Common myeloid progenitor, CD34-positive (primary cell): ENCODE data around the gene CRB2.

Source experiments
- CTCF ChIA-PET: fragments of 350-600 bp; sonication (Branson Sonifier 250); formaldehyde crosslinking; loops from one replicate; lab custom pipeline; 2021; ENCODE audit warnings: antibody characterized with exemption; lab: Charles Lee
- POLR2A ChIA-PET: fragments of 350-600 bp; sonication (Branson Sonifier 250); formaldehyde crosslinking; loops from one replicate; lab custom pipeline; 2021; ENCODE audit warnings: antibody characterized with exemption; lab: Charles Lee
- DNase-seq, 3 donors: peaks; one replicate each; pipeline versions ENCODE4 v3.0.0 to v3.0.0-alpha.2; 2013
- H3K27ac ChIP-seq, 2 experiments: 1 replicate in 1 of 2; 2 replicates in 1 of 2; pipeline ENCODE4 v1.7.0; 2013; ENCODE audit warnings: inconsistent platforms in 2 of 2, low read length in 2 of 2, mild to moderate bottlenecking in 2 of 2, low read depth in 1 of 2, moderate library complexity in 1 of 2; ENCODE audit not compliant: severe bottlenecking in 2 of 2, insufficient read depth in 1 of 2, poor library complexity in 1 of 2
- H3K27me3 ChIP-seq, 5 experiments: replicated peaks in 2 of 5; 1 replicate in 3 of 5; 2 replicates in 2 of 5; pipeline versions ENCODE4 v1.6.1 to v1.7.0; 2013; ENCODE audit warnings: low read length in 4 of 5, mild to moderate bottlenecking in 2 of 5, moderate library complexity in 2 of 5, inconsistent platforms in 1 of 5; ENCODE audit not compliant: insufficient read depth in 5 of 5, control insufficient read depth in 4 of 5
- H3K36me3 ChIP-seq, 4 experiments: 1 replicate in 2 of 4; 2 replicates in 2 of 4; pipeline versions ENCODE4 v1.6.1 to v1.7.0; 2013; ENCODE audit warnings: low read length in 3 of 4, control low read depth in 1 of 4, mild to moderate bottlenecking in 1 of 4; ENCODE audit not compliant: control insufficient read depth in 4 of 4, insufficient read depth in 4 of 4
- H3K4me1 ChIP-seq, 4 experiments: 1 replicate in 3 of 4; 2 replicates in 1 of 4; pipeline versions ENCODE4 v1.6.1 to v1.7.1; 2013; ENCODE audit warnings: low read length in 3 of 4, mild to moderate bottlenecking in 3 of 4, control low read depth in 1 of 4, inconsistent platforms in 1 of 4, moderate library complexity in 1 of 4; ENCODE audit not compliant: control insufficient read depth in 4 of 4, insufficient read depth in 4 of 4; ENCODE audit errors: control extremely low read depth in 1 of 4
- H3K4me3 ChIP-seq, 7 experiments: 1 replicate in 4 of 7; 2 replicates in 3 of 7; pipeline versions ENCODE4 v1.5.1 to v1.7.0; 2013; ENCODE audit warnings: mild to moderate bottlenecking in 7 of 7, low read length in 6 of 7, moderate library complexity in 6 of 7, inconsistent platforms in 2 of 7, low read depth in 2 of 7, control low read depth in 1 of 7; ENCODE audit not compliant: insufficient read depth in 4 of 7, control insufficient read depth in 1 of 7; ENCODE audit errors: extremely low read depth in 1 of 7
- H3K9me3 ChIP-seq, 5 experiments: 1 replicate in 4 of 5; 2 replicates in 1 of 5; pipeline versions ENCODE4 v1.6.1 to v1.7.1; 2013; ENCODE audit warnings: low read length in 4 of 5, mild to moderate bottlenecking in 2 of 5, inconsistent platforms in 1 of 5, low read depth in 1 of 5, moderate library complexity in 1 of 5; ENCODE audit not compliant: control insufficient read depth in 4 of 5, insufficient read depth in 2 of 5; ENCODE audit errors: control extremely low read depth in 1 of 5
- WGBS: methylation state at CpG from one replicate; pipeline ENCODE4 v1.1.5; 2013; ENCODE audit not compliant: insufficient coverage; 5-methylcytosine and 5-hydroxymethylcytosine counted together

The CRB2 gene

DNA sequence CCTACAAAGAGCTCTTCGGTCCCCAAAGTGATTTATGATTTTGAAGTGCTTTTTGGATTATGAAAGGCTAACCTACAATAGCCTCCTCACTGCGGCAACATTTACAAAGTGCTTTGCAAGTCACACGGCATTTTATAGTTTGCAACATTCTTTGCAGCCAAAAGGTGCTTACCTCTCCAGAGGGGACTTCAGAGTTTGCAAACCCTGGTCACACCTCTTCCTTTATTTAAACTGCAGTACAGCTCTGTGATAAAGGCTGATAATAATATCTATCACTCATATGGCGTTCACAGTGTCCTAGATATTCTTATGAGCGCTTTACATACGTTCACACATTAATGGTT is 20.0 kb upstream of the CRB2 start:
- Histone ChIP-seq H3K27ac (no peak overlapping the region), H3K9me3 (no peaks in the 10 kb centered on the region), H3K4me1 (peaks cover 7 to 57% (median 36%) of the 10 kb centered on the region in 4 experiments), H3K4me3 (no peak overlapping the region), H3K27me3 (no peaks in the 10 kb centered on the region), H3K36me3 (no peaks in the 10 kb centered on the region)
- CTCF ChIA-PET, result no interaction called here
- no peak for DNase-seq
- POLR2A ChIA-PET, result no interaction called here
- 100% methylated on average over 1 of the region's 6 CpGs for WGBS

DNA sequence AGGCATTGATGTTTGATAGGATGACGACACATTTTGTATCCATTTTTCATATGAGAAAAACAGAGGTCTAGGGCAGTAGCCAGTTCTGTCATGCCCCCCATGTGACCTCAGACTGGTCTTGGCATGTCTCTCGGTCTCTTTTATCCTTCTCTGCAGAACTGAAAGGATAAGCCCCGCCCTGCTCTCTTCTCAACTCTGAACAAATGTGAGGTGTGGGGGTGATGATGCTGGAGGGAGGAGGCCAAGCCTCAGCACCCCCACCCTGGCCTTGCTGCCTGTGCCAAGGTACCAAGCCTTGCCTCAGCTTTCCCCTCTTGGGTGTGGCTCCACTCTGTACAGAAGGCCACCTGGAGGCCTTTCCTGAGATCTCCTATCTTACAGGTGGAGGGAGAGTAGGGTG is 19.5 kb upstream of the CRB2 start:
- no peaks in the 10 kb centered on the region for H3K36me3 ChIP-seq
- peaks cover 8 to 57% (median 39%) of the 10 kb centered on the region in 4 experiments for H3K4me1 ChIP-seq
- CTCF ChIA-PET, result interaction anchor here (0.8 to 6.1 kb wide), 3 partner anchors 11 to 67 kb away, joined by 4 to 47 read pairs (median 7); no protein-coding TSS in a partner anchor
- WGBS, result 100% methylated on average over 1 of the region's 3 CpGs
- no peak overlapping the region for H3K4me3 ChIP-seq
- POLR2A ChIA-PET, result no interaction called here
- no peak for DNase-seq
- H3K27ac ChIP-seq, result no peak overlapping the region
- H3K27me3 ChIP-seq, result no peaks in the 10 kb centered on the region
- no peaks in the 10 kb centered on the region for H3K9me3 ChIP-seq

DNA sequence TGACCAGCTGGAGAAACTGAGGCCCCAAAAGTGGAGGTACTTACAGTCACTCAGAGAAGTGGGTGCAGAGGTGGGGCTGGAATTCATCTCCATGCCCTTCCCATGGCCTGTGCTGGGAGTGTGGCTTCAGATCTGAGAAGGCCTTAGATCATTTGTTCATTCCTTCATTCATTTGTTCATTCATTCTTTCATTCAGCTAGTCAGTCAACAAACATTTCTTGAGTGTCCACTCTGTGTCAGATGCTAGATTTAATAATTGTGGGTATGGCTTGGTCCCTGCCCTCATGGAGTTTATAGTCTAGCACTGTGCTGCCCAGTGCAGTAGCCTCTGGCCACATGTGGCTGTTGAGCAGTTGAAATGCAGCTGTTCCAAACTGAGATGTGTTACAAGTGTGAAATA is 19.0 kb upstream of the CRB2 start:
- Histone ChIP-seq H3K4me3 (no peak overlapping the region), H3K36me3 (no peaks in the 10 kb centered on the region), H3K9me3 (no peaks in the 10 kb centered on the region), H3K27me3 (no peaks in the 10 kb centered on the region), H3K4me1 (peaks cover 8 to 60% (median 42%) of the 10 kb centered on the region in 4 experiments), H3K27ac (no peak overlapping the region)
- CTCF ChIA-PET, result interaction anchor here (0.8 to 6.1 kb wide), 3 partner anchors 11 to 67 kb away, joined by 4 to 47 read pairs (median 7); no protein-coding TSS in a partner anchor
- POLR2A ChIA-PET, result no interaction called here
- no peak for DNase-seq

DNA sequence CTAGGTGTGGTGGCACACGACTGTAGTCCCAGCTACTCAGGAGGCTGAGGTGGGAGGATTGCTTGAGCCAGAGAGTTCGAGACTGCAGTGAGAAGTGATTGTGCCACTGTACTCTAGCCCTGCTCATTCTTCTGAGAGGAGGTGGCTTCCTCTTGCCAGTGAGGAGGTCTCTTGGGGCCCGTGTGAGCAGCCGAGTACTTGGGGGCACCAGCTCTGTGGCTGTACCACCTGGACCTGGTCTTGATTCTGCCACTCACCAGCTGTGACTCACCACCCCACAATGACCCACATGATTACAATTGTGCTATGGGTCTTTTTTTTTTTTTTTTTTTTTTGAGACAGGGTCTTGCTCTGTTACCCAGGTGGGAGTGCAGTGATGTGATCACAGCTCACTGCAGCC is 18.0 kb upstream of the CRB2 start:
- no peak overlapping the region for H3K27ac ChIP-seq
- ChIA-PET CTCF (interaction anchor here (0.7 to 6.1 kb wide), 7 partner anchors 11 to 263 kb away, joined by 3 to 47 read pairs (median 4); no protein-coding TSS in a partner anchor), POLR2A (no interaction called here)
- H3K4me1 ChIP-seq, result peaks cover 8 to 62% (median 40%) of the 10 kb centered on the region in 4 experiments
- no peaks in the 10 kb centered on the region for H3K9me3 ChIP-seq
- H3K27me3 ChIP-seq, result no peaks in the 10 kb centered on the region
- peak; percentile 34 to 82 (median 80) for DNase-seq
- no peaks in the 10 kb centered on the region for H3K36me3 ChIP-seq
- WGBS, result 100% methylated on average over 1 of the region's 4 CpGs
- no peak overlapping the region for H3K4me3 ChIP-seq

DNA sequence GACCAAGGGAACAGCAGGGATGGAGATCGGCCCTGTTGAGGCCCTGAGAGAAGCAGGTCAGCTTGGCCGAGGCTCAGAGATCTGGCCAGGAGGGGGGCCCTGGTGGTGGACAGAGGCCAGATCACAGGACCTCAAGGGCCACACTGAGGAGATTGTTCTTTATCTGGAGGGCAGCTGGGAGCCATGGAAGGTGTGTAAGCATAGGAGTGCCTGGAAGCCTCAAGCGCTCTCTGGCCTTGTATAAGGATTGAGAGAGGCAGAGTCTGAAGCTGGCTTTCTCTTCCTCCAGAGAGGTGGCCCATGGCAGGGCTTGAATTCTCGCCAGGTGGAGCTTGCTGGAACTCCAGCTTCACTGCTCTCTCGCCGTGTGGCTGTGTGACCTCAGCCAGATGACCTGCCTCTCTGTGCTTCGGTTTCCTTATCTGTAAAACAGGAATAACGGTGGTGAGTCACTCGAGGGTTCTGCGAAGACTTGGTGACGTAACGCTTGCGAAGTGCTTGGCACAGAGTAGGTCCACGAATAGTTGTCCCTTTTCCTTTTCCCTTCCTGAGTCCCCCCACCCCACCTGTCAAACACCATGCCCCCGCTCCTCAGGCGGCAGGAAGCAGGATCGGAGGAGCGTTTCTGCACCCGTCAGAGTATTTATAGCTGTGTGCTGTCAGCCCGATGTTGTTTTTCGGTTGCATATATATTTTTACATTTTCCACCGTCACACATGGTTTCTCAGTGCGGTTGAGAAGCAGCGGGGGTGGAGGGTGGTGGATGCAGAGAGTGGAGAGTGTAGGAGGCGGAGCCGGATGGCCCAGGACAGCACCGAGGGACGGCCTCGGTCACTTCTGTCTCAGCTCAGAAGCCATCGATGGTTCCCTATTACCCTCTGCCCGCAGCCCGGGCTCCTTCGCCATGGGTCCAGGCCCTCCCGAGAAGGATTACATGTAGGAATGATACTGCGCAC is 17.0 kb upstream of the CRB2 start:
- Histone ChIP-seq H3K4me3 (peak overlapping the region in 6 of 7 experiments; percentile 21 to 67 (median 48)), H3K9me3 (no peaks in the 10 kb centered on the region), H3K27ac (peak overlapping the region; percentile 67 to 89), H3K4me1 (peaks cover 8 to 71% (median 48%) of the 10 kb centered on the region in 4 experiments), H3K36me3 (no peaks in the 10 kb centered on the region), H3K27me3 (no peaks in the 10 kb centered on the region)
- POLR2A ChIA-PET, result interaction anchor here (1.1 kb wide), 1 partner anchor 13 kb away, joined by 4 read pairs; no protein-coding TSS in a partner anchor
- peak; percentile 54 to 90 (median 86) for DNase-seq
- CTCF ChIA-PET, result interaction anchor here (0.8 to 6.1 kb wide), 9 partner anchors 11 to 258 kb away, joined by 3 to 47 read pairs (median 4); no protein-coding TSS in a partner anchor
- 31% methylated on average over 22 of the region's 35 CpGs for WGBS

DNA sequence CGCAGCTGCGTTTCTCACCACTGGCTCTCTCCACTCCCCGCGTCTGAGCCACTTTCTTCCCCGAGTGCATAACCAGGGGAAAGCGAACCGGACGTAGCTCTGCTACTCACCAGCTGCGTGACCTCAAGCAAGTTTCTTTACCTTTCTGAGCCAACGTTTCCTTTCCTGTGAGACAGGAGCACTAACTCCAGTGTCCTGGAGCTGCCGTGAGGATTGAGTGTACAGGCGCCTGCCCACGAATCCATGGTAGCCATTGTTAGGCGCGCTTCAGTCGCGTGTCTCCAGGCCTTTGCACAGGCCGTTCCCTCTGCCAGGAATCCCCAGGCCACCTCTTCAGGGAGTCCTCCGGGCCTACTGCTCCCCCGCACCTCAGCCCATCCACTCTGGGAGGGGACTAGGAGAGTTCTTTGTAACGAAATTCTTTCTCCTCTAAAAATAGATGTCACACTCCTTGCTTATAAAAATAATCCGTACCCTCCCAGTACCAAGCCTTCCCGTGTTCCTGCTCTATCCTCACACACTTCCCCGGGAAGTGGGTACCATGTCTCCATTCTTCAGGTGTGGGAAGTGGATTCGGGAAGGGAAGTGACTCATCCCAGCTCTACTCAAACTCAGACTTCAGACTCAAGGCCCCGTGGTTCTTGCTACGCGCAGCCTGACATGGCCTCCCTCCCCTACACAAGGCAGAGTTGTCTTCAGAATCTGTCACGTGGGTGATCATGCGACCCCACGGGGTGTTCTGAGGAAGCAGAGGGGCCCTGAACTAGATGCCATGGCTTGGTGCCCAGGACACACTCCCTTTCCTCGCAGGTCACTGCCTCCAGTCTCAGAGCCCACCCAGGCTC is 16.1 kb upstream of the CRB2 start:
- 32% methylated on average over 27 of the region's 32 CpGs for WGBS
- Histone ChIP-seq H3K36me3 (no peaks in the 10 kb centered on the region), H3K4me1 (peaks cover 8 to 76% (median 54%) of the 10 kb centered on the region in 4 experiments), H3K9me3 (no peaks in the 10 kb centered on the region), H3K27me3 (no peaks in the 10 kb centered on the region), H3K4me3 (peak overlapping the region in 4 of 7 experiments; percentile 44 to 67 (median 56)), H3K27ac (peak overlapping the region; percentile 67 to 89)
- CTCF ChIA-PET, result interaction anchor here (1.1 to 6.1 kb wide), 7 partner anchors 10 to 259 kb away, joined by 3 to 47 read pairs (median 5); no protein-coding TSS in a partner anchor
- POLR2A ChIA-PET, result interaction anchor here (1.1 kb wide), 1 partner anchor 14 kb away, joined by 4 read pairs; no protein-coding TSS in a partner anchor
- peak; percentile 81 to 92 (median 85) for DNase-seq
